WTC11 (cell line): ENCODE measurements around the gene TMEM88.

Experiments
- ETV6 ChIP-seq: sonication (generic); formaldehyde crosslinking; IDR thresholded peaks from 2 replicates; pipeline ENCODE4 v1.8.1; 2022; ENCODE audit warnings: mild to moderate bottlenecking, missing genetic modification reagents
- IRF2 ChIP-seq: sonication (generic); formaldehyde crosslinking; IDR thresholded peaks from 2 replicates; pipeline ENCODE4 v1.8.0; 2022; ENCODE audit warnings: low read depth, missing genetic modification reagents, borderline replicate concordance
- JUN ChIP-seq: sonication (generic); formaldehyde crosslinking; IDR thresholded peaks from 2 replicates; pipeline ENCODE4 v1.8.0; 2023; ENCODE audit warnings: mild to moderate bottlenecking, missing genetic modification reagents
- NR2C2 ChIP-seq: sonication (generic); formaldehyde crosslinking; IDR thresholded peaks from 2 replicates; pipeline ENCODE4 v1.8.0; 2022; ENCODE audit warnings: mild to moderate bottlenecking, missing genetic modification reagents
- PRRX2 ChIP-seq: fragments of 250-450 bp; sonication (Bioruptor Pico); IDR thresholded peaks from 2 replicates; pipeline ENCODE4 v1.8.0; 2021; ENCODE audit warnings: mild to moderate bottlenecking
- TEAD4 ChIP-seq: sonication (generic); formaldehyde crosslinking; IDR thresholded peaks from 2 replicates; pipeline ENCODE4 v1.8.0; 2022; ENCODE audit warnings: mild to moderate bottlenecking, missing genetic modification reagents
- ZNF138 ChIP-seq: sonication (generic); formaldehyde crosslinking; conservative IDR thresholded peaks from 2 replicates; pipeline ENCODE4 v1.8.1; 2022; ENCODE audit warnings: mild to moderate bottlenecking, moderate library complexity, missing genetic modification reagents
- ZNF232 ChIP-seq: sonication (generic); formaldehyde crosslinking; IDR thresholded peaks from 2 replicates; pipeline ENCODE4 v1.8.0; 2022; ENCODE audit warnings: mild to moderate bottlenecking, missing genetic modification reagents
- ZNF423 ChIP-seq: fragments of 250-450 bp; sonication (Bioruptor Pico); IDR thresholded peaks from 2 replicates; pipeline ENCODE4 v2.1.2; 2022; ENCODE audit warnings: mild to moderate bottlenecking, moderate library complexity
- TF ChIP-seq, protein P1 (sequence below): fragments of 200-600 bp; IDR thresholded peaks from 2 replicates; pipeline ENCODE4 v1.8.0; 2022; ENCODE audit warnings: antibody characterized with exemption
- TF ChIP-seq, protein P2 (sequence below): sonication (generic); formaldehyde crosslinking; IDR thresholded peaks from 2 replicates; pipeline ENCODE4 v1.8.0; 2022; ENCODE audit warnings: mild to moderate bottlenecking, missing genetic modification reagents
- TF ChIP-seq, protein P3 (sequence below): sonication (generic); formaldehyde crosslinking; IDR thresholded peaks from 2 replicates; pipeline ENCODE4 v1.8.1; 2023; ENCODE audit warnings: mild to moderate bottlenecking, missing genetic modification reagents, moderate library complexity
- TF ChIP-seq, protein P4 (sequence below): fragments of 250-450 bp; sonication (Bioruptor Pico); IDR thresholded peaks from 2 replicates; pipeline ENCODE4 v1.9.0; 2021; ENCODE audit warnings: mild to moderate bottlenecking, borderline replicate concordance
- TF ChIP-seq, protein P5 (sequence below): sonication (generic); formaldehyde crosslinking; IDR thresholded peaks from 2 replicates; pipeline ENCODE4 v1.8.1; 2022; ENCODE audit warnings: low read depth, missing genetic modification reagents, borderline replicate concordance

DNA sequence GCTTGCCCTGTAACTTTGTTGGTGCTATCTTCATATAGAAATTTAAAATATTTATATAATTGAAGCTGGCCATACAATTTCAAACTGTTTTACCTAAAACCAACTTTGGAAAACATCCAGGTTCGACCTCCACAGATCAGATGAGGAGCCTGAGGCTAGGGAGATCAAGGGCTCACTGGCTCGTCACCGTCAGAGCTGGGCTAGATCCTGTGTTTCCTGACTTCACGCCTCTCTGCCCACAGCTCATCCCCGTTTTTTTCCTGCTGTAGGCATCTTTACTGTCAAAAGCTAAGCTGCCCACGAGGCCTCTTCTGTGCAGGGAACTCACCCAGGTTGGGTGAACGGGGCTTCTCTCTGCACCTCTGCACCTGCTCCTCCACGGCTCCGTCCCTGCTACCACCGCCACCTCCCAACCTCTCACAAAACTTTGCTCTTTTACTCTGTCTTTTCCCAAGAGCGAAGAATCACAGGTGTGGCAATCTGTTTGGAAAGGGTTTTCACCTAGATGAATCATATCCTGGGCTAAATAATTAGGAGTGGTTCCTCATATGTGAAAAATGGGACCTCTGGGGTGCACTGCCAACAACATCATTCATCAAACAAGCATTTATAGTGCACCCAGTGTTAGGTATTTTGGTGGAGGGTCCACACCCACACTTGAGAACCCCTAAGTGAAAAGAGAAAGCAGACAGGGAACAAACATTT lies 45.6 kb upstream of the TMEM88 start:
- no peak for TF ChIP-seq TEAD4 (CRISPR knock-in tag)
- TF ChIP-seq JUN (CRISPR knock-in tag) = no peak
- TF ChIP-seq, protein P1, sequence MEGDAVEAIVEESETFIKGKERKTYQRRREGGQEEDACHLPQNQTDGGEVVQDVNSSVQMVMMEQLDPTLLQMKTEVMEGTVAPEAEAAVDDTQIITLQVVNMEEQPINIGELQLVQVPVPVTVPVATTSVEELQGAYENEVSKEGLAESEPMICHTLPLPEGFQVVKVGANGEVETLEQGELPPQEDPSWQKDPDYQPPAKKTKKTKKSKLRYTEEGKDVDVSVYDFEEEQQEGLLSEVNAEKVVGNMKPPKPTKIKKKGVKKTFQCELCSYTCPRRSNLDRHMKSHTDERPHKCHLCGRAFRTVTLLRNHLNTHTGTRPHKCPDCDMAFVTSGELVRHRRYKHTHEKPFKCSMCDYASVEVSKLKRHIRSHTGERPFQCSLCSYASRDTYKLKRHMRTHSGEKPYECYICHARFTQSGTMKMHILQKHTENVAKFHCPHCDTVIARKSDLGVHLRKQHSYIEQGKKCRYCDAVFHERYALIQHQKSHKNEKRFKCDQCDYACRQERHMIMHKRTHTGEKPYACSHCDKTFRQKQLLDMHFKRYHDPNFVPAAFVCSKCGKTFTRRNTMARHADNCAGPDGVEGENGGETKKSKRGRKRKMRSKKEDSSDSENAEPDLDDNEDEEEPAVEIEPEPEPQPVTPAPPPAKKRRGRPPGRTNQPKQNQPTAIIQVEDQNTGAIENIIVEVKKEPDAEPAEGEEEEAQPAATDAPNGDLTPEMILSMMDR = no peak
- TF ChIP-seq, protein P2, sequence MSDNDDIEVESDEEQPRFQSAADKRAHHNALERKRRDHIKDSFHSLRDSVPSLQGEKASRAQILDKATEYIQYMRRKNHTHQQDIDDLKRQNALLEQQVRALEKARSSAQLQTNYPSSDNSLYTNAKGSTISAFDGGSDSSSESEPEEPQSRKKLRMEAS (CRISPR knock-in tag) = no peak
- TF ChIP-seq PRRX2 (CRISPR knock-in tag) = no peak
- no peak for TF ChIP-seq ETV6 (CRISPR knock-in tag)
- no peak for TF ChIP-seq ZNF138 (CRISPR knock-in tag)
- TF ChIP-seq ZNF423 (CRISPR knock-in tag) = no peak
- TF ChIP-seq, protein P3, sequence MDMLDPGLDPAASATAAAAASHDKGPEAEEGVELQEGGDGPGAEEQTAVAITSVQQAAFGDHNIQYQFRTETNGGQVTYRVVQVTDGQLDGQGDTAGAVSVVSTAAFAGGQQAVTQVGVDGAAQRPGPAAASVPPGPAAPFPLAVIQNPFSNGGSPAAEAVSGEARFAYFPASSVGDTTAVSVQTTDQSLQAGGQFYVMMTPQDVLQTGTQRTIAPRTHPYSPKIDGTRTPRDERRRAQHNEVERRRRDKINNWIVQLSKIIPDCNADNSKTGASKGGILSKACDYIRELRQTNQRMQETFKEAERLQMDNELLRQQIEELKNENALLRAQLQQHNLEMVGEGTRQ (CRISPR knock-in tag) = no peak
- TF ChIP-seq, protein P4, sequence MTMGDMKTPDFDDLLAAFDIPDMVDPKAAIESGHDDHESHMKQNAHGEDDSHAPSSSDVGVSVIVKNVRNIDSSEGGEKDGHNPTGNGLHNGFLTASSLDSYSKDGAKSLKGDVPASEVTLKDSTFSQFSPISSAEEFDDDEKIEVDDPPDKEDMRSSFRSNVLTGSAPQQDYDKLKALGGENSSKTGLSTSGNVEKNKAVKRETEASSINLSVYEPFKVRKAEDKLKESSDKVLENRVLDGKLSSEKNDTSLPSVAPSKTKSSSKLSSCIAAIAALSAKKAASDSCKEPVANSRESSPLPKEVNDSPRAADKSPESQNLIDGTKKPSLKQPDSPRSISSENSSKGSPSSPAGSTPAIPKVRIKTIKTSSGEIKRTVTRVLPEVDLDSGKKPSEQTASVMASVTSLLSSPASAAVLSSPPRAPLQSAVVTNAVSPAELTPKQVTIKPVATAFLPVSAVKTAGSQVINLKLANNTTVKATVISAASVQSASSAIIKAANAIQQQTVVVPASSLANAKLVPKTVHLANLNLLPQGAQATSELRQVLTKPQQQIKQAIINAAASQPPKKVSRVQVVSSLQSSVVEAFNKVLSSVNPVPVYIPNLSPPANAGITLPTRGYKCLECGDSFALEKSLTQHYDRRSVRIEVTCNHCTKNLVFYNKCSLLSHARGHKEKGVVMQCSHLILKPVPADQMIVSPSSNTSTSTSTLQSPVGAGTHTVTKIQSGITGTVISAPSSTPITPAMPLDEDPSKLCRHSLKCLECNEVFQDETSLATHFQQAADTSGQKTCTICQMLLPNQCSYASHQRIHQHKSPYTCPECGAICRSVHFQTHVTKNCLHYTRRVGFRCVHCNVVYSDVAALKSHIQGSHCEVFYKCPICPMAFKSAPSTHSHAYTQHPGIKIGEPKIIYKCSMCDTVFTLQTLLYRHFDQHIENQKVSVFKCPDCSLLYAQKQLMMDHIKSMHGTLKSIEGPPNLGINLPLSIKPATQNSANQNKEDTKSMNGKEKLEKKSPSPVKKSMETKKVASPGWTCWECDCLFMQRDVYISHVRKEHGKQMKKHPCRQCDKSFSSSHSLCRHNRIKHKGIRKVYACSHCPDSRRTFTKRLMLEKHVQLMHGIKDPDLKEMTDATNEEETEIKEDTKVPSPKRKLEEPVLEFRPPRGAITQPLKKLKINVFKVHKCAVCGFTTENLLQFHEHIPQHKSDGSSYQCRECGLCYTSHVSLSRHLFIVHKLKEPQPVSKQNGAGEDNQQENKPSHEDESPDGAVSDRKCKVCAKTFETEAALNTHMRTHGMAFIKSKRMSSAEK (CRISPR knock-in tag) = no peak
- no peak for TF ChIP-seq NR2C2 (CRISPR knock-in tag)
- TF ChIP-seq IRF2 (CRISPR knock-in tag) = no peak
- TF ChIP-seq ZNF232 = no peak
- TF ChIP-seq, protein P5, sequence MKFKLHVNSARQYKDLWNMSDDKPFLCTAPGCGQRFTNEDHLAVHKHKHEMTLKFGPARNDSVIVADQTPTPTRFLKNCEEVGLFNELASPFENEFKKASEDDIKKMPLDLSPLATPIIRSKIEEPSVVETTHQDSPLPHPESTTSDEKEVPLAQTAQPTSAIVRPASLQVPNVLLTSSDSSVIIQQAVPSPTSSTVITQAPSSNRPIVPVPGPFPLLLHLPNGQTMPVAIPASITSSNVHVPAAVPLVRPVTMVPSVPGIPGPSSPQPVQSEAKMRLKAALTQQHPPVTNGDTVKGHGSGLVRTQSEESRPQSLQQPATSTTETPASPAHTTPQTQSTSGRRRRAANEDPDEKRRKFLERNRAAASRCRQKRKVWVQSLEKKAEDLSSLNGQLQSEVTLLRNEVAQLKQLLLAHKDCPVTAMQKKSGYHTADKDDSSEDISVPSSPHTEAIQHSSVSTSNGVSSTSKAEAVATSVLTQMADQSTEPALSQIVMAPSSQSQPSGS = no peak
